Lower leg skin (tissue), 3 donors: ENCODE results near the gene GALC.

Source experiments
- CTCF ChIP-seq, 3 donors: fragments of 450-650 bp; IDR thresholded peaks; one replicate each; pipeline ENCODE4 v1.5.1; 2016; ENCODE audit warnings: antibody characterized with exemption in 3 of 3, mild to moderate bottlenecking in 3 of 3, moderate library complexity in 2 of 3
- POLR2A ChIP-seq, 2 donors: fragments of 450-650 bp; IDR thresholded peaks; one replicate each; pipeline ENCODE4 v1.6.1; 2016 to 2017; ENCODE audit warnings: antibody characterized with exemption in 2 of 2, mild to moderate bottlenecking in 1 of 2, moderate library complexity in 1 of 2

GRCh38 chr14:88003425-88003824, 10.4 kb upstream of the GALC start:
- TF ChIP-seq CTCF (IDR thresholded peaks at IDR 0.05) = no peak
- TF ChIP-seq POLR2A (IDR thresholded peaks at IDR 0.05) = no peak
